T-helper 2 cell (primary cell): ENCODE results near the gene TMEM179B.
A peak's percentile ranks its signal among the peaks of the same experiment; 100 is the strongest.
"Not testable (repeated sequence)": the region's sequence is repeated elsewhere in the genome, so short reads cannot be mapped to it uniquely, and the experiment has no call there.

Source experiments
- DNase-seq, 5 experiments: peaks; one replicate each; pipeline versions ENCODE4 v3.0.0 to v3.0.0-alpha.2; 2012 to 2022

Gene TMEM179B

DNA sequence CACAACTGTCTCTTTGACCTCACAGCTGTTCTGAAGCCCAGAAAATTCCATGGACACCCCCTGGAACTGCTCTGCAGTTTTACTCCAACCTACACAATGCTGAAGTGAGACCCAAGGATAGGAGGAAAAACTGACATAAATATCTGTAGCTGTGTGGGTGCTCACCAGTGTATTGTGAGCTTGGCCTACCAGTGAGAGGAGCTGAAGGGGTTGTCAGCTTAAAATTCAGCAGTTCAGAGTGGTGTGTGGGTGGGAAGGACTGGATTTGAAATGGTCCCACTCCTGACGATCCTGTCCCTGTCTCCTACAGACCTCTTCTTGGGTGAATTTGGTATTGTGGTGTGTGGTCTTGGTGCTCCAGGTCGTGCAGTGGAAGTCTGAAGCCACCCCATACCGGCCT is 2.4 kb downstream of the TMEM179B start:
- DNase-seq = no peak

GRCh38 chr11:62791501-62792201 is 4.4 kb downstream of the TMEM179B start, which contains the start of gene TMEM223:
Gene TMEM223, minus strand, starts transcription at chr11:62792006. Its CDS starts 12 bp downstream, at chr11:62791994.
- DNase-seq = peak; percentile 77 to 92 (median 86)

GRCh38 chr11:62792202-62792575 is 5.0 kb downstream of the TMEM179B start:
- DNase-seq = no peak

DNA sequence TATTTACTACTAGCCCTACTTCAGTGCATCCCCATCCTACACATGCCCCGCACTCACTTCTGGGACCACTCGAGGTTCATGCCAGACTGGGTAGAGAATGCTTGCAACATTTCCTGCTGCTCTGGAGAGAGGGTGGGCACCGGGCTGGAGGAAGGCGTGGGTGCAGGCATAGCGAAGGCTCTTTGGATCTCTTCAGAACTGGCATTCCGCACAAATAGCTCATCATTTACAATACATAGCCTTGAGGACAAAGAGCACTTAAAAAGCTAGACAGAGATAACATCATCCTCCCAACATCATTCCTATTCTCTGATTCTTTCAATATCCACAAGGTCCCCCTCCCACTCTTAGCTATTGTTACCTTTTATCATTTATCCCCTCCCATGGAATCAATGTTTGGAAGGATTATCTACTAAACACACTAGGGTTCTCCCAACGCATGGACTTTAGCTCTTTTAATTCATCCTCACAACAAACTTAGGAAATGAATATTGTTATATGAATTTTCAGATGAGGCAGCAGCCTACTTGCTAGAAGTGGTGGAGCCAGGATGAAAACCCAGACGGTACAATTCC is 7.1 kb downstream of the TMEM179B start:
- no peak for DNase-seq

DNA sequence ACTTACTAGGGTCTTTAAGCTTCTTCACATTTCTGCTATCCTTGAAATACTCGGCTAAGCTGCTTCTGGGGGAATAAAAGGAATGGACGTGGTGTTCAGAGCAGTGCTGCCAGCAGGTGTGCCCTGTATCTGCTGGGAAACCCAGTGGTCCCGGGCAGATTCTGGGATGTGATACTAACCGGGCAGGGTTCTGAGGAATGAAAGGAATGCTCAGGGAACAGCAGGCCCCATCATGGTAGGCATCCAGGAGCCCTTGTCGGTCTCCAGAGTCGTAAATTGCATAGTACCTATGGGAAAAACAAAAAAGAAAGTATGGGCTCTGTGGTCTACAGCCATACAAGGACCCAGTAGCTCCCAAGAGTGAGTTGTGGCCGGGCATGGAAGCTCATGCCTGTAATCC is 9.1 kb downstream of the TMEM179B start:
- no peak for DNase-seq

DNA sequence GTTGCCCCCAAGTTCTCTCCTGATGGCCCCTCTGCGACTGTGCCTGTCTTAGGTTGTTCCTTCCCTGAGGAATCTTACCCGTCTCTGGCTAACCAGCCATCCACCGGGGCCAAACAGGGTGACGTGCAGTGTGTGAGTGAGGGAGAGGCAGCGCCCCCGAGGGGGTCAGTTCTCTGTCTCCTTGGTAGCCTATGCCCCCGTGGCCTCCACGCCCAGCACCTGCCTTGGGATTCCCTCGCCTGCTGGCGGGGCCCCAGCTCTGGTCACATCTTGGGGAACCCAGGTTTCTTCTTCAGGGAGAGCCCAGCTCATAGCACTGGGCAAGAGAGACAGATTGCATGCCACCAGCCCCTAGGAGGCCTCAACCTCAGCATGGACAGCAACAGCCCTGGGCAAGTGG is 12.3 kb downstream of the TMEM179B start:
- DNase-seq = no peak

DNA sequence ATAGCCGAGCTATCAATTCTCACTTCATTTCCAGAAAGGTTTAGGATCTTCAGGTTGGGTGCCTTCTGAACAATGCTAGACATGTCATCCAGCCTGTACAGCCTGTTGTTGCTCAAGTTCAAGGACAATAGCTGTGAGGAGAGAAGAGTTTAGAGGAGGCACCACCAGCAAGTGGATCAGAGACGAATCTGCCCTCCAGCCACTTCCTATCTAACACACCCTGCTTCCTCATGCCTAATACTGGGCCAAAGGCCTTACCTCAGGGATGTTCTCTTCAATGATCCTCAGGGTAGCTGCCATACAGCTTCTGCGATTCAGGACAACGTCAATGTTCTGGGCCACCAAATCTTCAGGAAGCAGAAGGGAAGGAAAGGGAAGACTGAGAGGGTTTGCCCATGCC is 13.9 kb downstream of the TMEM179B start:
- no peak for DNase-seq

GRCh38 chr11:62804310-62805075 is 17.3 kb downstream of the TMEM179B start:
- DNase-seq = no peak

GRCh38 chr11:62805076-62805892 is 18.1 kb downstream of the TMEM179B start, which contains the start of gene NXF1:
Gene NXF1, minus strand, starts transcription at chr11:62805440. Its CDS starts 84 bp downstream, at chr11:62805356.
- DNase-seq = peak; percentile 93 to 95 (median 94)

- DNase-seq = peak in 2 of 5 experiments; percentile 7 to 69
These were observed 18.8 kb downstream of the TMEM179B start for GRCh38 chr11:62805961-62806441.

GRCh38 chr11:62806611-62807121 is 19.5 kb downstream of the TMEM179B start:
- no peak for DNase-seq

GRCh38 chr11:62810748-62811147 is 23.5 kb downstream of the TMEM179B start:
- DNase-seq = no peak

DNA sequence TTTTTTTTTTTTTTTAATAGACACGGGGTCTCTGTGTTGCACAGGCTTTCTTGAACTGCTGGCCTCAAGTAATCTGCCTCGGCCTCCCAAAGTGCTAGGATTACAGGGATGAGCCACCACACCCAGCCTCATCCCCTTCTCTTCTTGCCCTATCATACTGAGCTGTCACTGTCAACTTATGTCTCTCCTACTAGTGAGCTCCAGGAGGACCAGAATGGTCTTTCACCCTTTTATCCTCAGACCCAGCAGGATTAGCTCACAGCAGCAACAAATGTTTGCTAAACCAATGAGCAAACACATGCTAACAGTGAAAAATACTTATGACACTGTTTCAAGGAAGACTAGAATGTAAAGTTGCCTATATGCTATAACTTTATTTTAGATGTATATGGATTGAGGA is 24.5 kb downstream of the TMEM179B start:
- no peak for DNase-seq

DNA sequence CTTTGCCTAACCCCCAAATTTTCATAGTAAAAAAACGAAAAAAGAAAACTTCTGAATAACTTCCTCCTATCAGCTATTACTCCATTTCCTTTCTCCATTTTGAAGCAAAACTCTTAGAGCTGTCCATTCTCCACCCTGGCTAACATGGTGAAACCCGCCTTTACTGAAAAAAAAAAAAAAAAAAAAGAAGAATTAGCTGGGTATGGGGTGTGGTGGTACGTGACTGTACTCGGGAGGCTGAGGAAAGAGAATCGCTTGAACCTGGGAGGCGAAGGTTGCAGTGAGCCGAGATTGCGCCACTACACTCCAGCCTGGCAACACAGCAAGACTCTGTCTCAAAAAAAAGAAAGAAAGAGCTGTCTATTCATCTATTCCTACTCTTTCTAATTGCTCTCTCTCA is 29.4 kb downstream of the TMEM179B start:
- DNase-seq = no peak

GRCh38 chr11:62817129-62817528 is 29.9 kb downstream of the TMEM179B start:
- DNase-seq = no peak

GRCh38 chr11:62823677-62824076 is 36.5 kb downstream of the TMEM179B start:
- DNase-seq = no peak

DNA sequence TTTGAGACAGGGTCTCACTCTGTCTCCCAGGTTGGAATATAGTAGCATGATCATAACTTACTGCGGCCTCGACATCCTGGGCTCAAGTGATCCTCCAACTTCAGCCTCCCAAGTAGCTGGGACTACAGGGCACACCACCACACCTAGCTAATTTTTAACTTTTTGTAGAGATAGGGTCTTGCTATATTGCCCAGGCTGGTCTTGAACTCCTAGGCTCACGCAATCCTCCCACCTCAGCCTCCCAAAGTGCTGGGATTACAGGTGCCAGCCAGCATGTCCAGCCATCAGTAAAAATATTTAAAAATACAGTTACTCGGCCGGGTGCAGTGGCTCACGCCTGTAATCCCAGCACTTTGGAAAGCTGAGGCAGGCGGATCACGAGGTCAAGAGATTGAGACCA is 40.9 kb downstream of the TMEM179B start:
- not testable (repeated sequence) for DNase-seq

DNA sequence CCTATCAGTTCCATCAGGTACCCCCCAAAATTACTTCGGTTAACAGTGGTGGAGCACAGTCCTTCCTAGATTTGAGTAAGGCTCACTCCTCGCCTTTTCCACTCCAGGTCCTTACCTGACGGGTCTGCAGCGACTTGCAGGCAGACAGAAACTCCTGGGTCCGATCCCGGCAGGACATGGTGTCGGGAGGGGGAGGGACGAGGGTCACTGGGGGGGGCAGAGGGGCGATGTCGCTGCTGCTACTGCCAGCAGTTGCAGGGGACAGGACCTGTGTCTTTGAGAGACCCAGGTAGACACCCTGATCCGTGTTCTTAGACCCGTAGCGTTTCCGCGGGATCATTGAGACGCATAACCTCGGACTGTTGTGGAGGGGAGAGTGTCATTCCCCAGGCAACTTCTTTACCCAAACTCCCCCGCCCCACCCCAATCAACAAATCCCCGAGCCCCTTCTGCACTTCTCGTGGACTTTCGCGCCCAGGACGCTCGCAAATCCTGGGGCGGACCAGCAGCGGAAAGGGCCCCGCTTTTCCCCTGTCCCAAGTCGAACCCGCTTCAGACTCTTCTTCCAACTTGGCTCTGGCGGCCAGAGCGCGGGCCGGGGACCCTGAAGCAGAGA is 43.8 kb downstream of the TMEM179B start:
- DNase-seq = peak in 1 of 5 experiments; percentile 47

DNA sequence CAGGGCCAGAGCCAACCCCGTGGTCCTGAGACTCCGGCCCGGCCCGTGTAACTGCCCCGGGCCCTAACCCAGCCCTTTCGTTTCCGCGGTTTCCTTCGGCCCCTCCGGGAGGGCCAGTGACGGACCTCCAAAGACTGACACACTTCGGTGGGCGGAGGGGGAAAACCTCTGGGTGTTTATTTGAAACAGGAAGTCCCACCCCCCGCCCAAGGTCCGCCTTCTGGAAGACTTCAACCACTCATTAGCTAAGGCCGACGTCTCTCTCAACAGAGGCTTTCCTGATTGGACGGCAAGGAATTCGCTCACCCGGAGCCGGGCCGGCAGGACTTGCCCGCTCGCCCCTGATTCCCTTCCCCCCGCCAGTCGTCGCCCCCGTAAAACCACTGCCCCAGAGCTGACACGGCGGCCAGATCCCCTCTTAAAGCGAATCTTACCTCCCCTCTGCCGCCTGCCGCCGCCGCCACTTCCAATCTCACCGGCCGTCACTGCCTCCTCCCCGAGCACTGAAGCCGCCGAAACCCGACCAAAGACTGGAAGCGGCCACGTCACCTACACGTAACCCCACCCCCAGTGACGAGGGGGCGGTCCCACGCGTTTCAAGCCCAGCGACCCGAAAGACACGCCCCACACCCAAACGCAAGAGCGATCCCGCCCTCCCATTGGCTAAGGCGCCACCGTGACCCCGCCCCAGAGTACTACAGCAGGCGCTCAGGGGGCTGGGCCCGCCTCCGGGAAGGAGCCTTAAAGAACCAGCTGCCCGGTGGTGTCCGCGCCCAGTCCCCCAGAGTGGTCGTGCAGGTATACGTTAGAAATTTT is 44.5 kb downstream of the TMEM179B start, which contains the start of gene STX5:
Gene STX5 (minus strand): TSS at position 532 of the 816 bp plus-strand sequence. CDS start 808 bp downstream, outside the sequence.
- peak; percentile 98 to 100 (median 99) for DNase-seq

DNA sequence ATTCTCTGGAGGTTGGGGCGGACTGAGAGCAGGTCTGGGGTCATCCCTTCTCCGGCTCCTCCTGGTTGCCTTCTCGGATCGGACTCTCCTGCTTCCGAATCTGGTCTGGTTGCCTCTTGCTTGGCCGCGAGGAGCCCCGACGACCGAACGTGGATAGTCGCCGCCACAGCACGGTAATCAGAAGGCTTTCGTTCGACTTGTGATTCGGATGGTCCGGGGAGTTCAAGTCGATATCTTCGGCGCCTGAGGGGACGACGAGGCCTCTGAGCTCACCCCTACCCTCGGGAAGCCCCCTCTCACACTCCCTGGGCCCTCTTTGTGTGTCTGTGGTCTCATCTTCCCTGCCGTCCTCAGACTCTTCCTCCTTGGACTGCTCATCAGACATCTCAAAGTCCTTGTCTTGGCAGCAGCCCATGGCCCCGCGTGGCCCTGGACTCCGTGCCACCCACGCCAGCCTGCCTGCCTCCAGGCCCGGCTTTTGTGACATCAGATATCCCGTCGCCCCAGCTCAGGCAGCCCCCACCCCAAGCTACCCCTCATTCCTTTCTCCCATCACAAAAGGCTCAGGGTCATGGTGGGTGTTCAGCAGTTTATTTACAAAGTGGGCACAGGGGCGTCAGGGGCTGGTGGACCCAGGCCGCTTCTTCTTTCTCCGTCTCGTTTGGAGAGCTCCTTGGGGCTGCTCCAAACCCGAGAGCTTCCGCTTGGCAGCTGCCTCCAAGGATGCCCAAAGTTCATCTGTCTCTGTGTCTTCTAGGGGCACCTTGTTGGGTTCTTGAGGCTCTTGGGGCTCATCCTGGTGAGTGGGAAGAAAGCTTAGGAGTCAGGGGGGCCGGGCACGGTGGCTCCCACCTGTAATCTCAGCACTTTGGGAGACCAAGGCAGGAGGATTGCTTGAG is 45.4 kb downstream of the TMEM179B start, which contains the start of gene TEX54:
Gene TEX54 (minus strand): TSS at position 506 of the 899 bp plus-strand sequence.
- DNase-seq = no peak
